Measurements from ENCODE around the gene SIPA1L3.
"Not testable (repeated sequence)": the region's sequence is repeated elsewhere in the genome, so short reads cannot be mapped to it uniquely, and the experiment has no call there.

The SIPA1L3 gene

DNA sequence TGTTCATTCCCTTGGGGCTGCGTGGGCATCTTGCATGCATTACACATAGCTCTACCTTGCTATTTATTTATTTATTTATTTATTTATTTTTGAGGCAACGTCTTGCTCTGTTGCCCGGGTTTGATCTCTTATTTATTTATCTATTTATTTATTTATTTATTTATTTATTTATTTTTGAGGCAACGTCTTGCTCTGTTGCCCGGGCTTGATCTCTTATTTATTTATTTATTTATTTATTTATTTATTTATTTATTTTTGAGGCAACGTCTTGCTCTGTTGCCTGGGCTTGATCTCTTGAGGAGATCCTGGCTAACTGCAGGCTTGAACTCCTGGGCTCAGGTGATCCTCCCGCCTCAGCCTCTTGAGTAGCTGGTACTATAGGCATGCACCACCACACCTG lies 158.8 kb downstream of the SIPA1L3 start:
- H3K4me3 ChIP-seq (ENCODE audit: low read depth, low read length); H3K4me1 ChIP-seq (ENCODE audit: control insufficient read depth, insufficient read depth, low read length); H3K36me3 ChIP-seq (ENCODE audit: control insufficient read depth in 2 of 2, insufficient read depth in 1 of 2, low read length in 2 of 2); H3K27ac ChIP-seq (ENCODE audit: extremely low read depth, low read depth, low read length); POLR2A ChIA-PET; H3K9me3 ChIP-seq (ENCODE audit: control insufficient read depth, insufficient read depth, low read depth, low read length): not testable (repeated sequence)
- CTCF ChIA-PET, result interaction anchor here (0.6 to 1.6 kb wide), 3 partner anchors 11 to 163 kb away, joined by 5 to 7 read pairs (median 6); no protein-coding TSS in a partner anchor
- peak; percentile 52; the same call in 1 of the 2 replicates for TF ChIP-seq ZFP3 (tag by site-specific recombination; IDR thresholded peaks at IDR 0.05; ENCODE audit: low read depth)
- peak; percentile 96 for TF ChIP-seq ZNF140 (tag by site-specific recombination; IDR thresholded peaks at IDR 0.05)
- TF ChIP-seq, protein P1, sequence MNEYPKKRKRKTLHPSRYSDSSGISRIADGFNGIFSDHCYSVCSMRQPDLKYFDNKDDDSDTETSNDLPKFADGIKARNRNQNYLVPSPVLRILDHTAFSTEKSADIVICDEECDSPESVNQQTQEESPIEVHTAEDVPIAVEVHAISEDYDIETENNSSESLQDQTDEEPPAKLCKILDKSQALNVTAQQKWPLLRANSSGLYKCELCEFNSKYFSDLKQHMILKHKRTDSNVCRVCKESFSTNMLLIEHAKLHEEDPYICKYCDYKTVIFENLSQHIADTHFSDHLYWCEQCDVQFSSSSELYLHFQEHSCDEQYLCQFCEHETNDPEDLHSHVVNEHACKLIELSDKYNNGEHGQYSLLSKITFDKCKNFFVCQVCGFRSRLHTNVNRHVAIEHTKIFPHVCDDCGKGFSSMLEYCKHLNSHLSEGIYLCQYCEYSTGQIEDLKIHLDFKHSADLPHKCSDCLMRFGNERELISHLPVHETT (tag by site-specific recombination; IDR thresholded peaks at IDR 0.05), result peak; percentile 73
- TF ChIP-seq ZNF664 (tag by site-specific recombination; IDR thresholded peaks at IDR 0.05), result peak; percentile 90
- peak; percentile 66; the same call in 1 of the 2 replicates for TF ChIP-seq ZNF121 (tag by site-specific recombination; IDR thresholded peaks at IDR 0.05)
- TF ChIP-seq WT1 (tag by site-specific recombination; IDR thresholded peaks at IDR 0.05), result peak; percentile 48; the same call in 1 of the 2 replicates
- TF ChIP-seq ZNF266 (tag by site-specific recombination; IDR thresholded peaks at IDR 0.05; ENCODE audit: low read depth), result peak; percentile 95
- TF ChIP-seq SP3 (tag by site-specific recombination; IDR thresholded peaks at IDR 0.05), result peak; percentile 26; the same call in 1 of the 2 replicates
- 0 out of 2 replicates have a peak, but pooled peaks have one; percentile 22 for TF ChIP-seq ZNF341 (tag by site-specific recombination; IDR thresholded peaks at IDR 0.05; ENCODE audit: low read depth)
- peak; percentile 68 for TF ChIP-seq ZNF629 (tag by site-specific recombination; IDR thresholded peaks at IDR 0.05)
- TF ChIP-seq GFI1B (tag by site-specific recombination; IDR thresholded peaks at IDR 0.05), result 0 out of 2 replicates have a peak, but pooled peaks have one; percentile 24
- 0 out of 2 replicates have a peak, but pooled peaks have one; percentile 81 for TF ChIP-seq ZNF514 (tag by site-specific recombination; IDR thresholded peaks at IDR 0.05)
- TF ChIP-seq RBAK (tag by site-specific recombination; IDR thresholded peaks at IDR 0.05), result 0 out of 2 replicates have a peak, but pooled peaks have one; percentile 76
- peak; percentile 99 for TF ChIP-seq ZNF560 (tag by site-specific recombination; IDR thresholded peaks at IDR 0.05; ENCODE audit: borderline replicate concordance)
- TF ChIP-seq ZNF24 (tag by site-specific recombination; IDR thresholded peaks at IDR 0.05), result 0 out of 2 replicates have a peak, but pooled peaks have one; percentile 38
- TF ChIP-seq ZSCAN23 (tag by site-specific recombination; IDR thresholded peaks at IDR 0.05), result 0 out of 2 replicates have a peak, but pooled peaks have one; percentile 23
- TF ChIP-seq ZNF202 (tag by site-specific recombination; IDR thresholded peaks at IDR 0.05; ENCODE audit: borderline replicate concordance), result peak; percentile 88; the same call in 1 of the 2 replicates
- TF ChIP-seq ZNF530 (tag by site-specific recombination; IDR thresholded peaks at IDR 0.05; ENCODE audit: low read depth), result peak; percentile 76; the same call in 1 of the 2 replicates
- TF ChIP-seq ZXDB (tag by site-specific recombination; IDR thresholded peaks at IDR 0.05), result peak; percentile 83
- peak; percentile 71 for TF ChIP-seq ZNF501 (tag by site-specific recombination; IDR thresholded peaks at IDR 0.05)
- TF ChIP-seq ZNF555 (tag by site-specific recombination; conservative IDR thresholded peaks at IDR 0.05), result peak; percentile 95
- TF ChIP-seq ZNF791 (tag by site-specific recombination; IDR thresholded peaks at IDR 0.05), result peak; percentile 77
- 0 out of 2 replicates have a peak, but pooled peaks have one; percentile 57 for TF ChIP-seq ZBTB1 (tag by site-specific recombination; IDR thresholded peaks at IDR 0.05)
- TF ChIP-seq, protein P2, sequence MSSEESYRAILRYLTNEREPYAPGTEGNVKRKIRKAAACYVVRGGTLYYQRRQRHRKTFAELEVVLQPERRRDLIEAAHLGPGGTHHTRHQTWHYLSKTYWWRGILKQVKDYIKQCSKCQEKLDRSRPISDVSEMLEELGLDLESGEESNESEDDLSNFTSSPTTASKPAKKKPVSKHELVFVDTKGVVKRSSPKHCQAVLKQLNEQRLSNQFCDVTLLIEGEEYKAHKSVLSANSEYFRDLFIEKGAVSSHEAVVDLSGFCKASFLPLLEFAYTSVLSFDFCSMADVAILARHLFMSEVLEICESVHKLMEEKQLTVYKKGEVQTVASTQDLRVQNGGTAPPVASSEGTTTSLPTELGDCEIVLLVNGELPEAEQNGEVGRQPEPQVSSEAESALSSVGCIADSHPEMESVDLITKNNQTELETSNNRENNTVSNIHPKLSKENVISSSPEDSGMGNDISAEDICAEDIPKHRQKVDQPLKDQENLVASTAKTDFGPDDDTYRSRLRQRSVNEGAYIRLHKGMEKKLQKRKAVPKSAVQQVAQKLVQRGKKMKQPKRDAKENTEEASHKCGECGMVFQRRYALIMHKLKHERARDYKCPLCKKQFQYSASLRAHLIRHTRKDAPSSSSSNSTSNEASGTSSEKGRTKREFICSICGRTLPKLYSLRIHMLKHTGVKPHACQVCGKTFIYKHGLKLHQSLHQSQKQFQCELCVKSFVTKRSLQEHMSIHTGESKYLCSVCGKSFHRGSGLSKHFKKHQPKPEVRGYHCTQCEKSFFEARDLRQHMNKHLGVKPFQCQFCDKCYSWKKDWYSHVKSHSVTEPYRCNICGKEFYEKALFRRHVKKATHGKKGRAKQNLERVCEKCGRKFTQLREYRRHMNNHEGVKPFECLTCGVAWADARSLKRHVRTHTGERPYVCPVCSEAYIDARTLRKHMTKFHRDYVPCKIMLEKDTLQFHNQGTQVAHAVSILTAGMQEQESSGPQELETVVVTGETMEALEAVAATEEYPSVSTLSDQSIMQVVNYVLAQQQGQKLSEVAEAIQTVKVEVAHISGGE (tag by site-specific recombination; conservative IDR thresholded peaks at IDR 0.05; ENCODE audit: low read depth), result peak; percentile 88
- 0 out of 2 replicates have a peak, but pooled peaks have one; percentile 24 for TF ChIP-seq ZNF155 (tag by site-specific recombination; IDR thresholded peaks at IDR 0.05)
- TF ChIP-seq MZF1 (tag by site-specific recombination; IDR thresholded peaks at IDR 0.05; ENCODE audit: borderline replicate concordance), result peak; percentile 75; the same call in 1 of the 2 replicates
- peak; percentile 98 for TF ChIP-seq ZNF354C (tag by site-specific recombination; IDR thresholded peaks at IDR 0.05; ENCODE audit: borderline replicate concordance, low read depth)
- peak; percentile 85 for TF ChIP-seq ZNF623 (tag by site-specific recombination; IDR thresholded peaks at IDR 0.05)
- TF ChIP-seq ZNF426 (tag by site-specific recombination; IDR thresholded peaks at IDR 0.05), result peak; percentile 95
- peak; percentile 57; the same call in 1 of the 2 replicates for TF ChIP-seq MYNN (tag by site-specific recombination; IDR thresholded peaks at IDR 0.05; ENCODE audit: borderline replicate concordance)
- TF ChIP-seq ZNF433 (tag by site-specific recombination; IDR thresholded peaks at IDR 0.05; ENCODE audit: low read depth), result peak; percentile 93
- TF ChIP-seq, protein P3, sequence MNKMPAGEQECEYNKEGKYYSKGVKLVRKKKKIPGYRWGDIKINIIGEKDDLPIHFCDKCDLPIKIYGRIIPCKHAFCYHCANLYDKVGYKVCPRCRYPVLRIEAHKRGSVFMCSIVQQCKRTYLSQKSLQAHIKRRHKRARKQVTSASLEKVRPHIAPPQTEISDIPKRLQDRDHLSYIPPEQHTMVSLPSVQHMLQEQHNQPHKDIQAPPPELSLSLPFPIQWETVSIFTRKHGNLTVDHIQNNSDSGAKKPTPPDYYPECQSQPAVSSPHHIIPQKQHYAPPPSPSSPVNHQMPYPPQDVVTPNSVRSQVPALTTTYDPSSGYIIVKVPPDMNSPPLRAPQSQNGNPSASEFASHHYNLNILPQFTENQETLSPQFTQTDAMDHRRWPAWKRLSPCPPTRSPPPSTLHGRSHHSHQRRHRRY (tag by site-specific recombination; IDR thresholded peaks at IDR 0.05), result 0 out of 2 replicates have a peak, but pooled peaks have one; percentile 37
- peak; percentile 77; the same call in 1 of the 2 replicates for TF ChIP-seq ZBTB21 (tag by site-specific recombination; IDR thresholded peaks at IDR 0.05)
- TF ChIP-seq ZFP37 (tag by site-specific recombination; IDR thresholded peaks at IDR 0.05), result peak; percentile 91
- TF ChIP-seq ZNF558 (tag by site-specific recombination; IDR thresholded peaks at IDR 0.05), result peak; percentile 91
